NCI-H1436 (cell line): Measurements from ENCODE around the gene SEPSECS.
"Not testable (repeated sequence)": the region's sequence is repeated elsewhere in the genome, so short reads cannot be mapped to it uniquely, and the experiment has no call there.

Experiments
- DNase-seq: peaks from one replicate; lab custom pipeline; 2025; lab: John Stamatoyannopoulos, UW

The SEPSECS gene

GRCh38 chr4:25109511-25109910, 50.7 kb downstream of the SEPSECS start:
- DNase-seq, result no peak

- no peak for DNase-seq
These were observed 51.7 kb downstream of the SEPSECS start for GRCh38 chr4:25108556-25108955.

GRCh38 chr4:25107827-25108516, 52.3 kb downstream of the SEPSECS start:
- no peak for DNase-seq

- no peak for DNase-seq
These were observed 53.7 kb downstream of the SEPSECS start for GRCh38 chr4:25106363-25107151.

- DNase-seq, result no peak
These were observed 55.7 kb downstream of the SEPSECS start for GRCh38 chr4:25104591-25104990.

- DNase-seq, result no peak
These were observed 56.8 kb downstream of the SEPSECS start for GRCh38 chr4:25103418-25103817.

GRCh38 chr4:25101836-25102235, 58.4 kb downstream of the SEPSECS start:
- no peak for DNase-seq

GRCh38 chr4:25100710-25101109, 59.5 kb downstream of the SEPSECS start:
- no peak for DNase-seq

GRCh38 chr4:25100021-25100555, 60.2 kb downstream of the SEPSECS start:
- DNase-seq, result no peak

- no peak for DNase-seq
These were observed 61.0 kb downstream of the SEPSECS start for GRCh38 chr4:25098964-25099891.

- DNase-seq, result no peak
These were observed 63.2 kb downstream of the SEPSECS start for GRCh38 chr4:25096981-25097443.

- no peak for DNase-seq
These were observed 63.8 kb downstream of the SEPSECS start for GRCh38 chr4:25096251-25096980.

GRCh38 chr4:25095837-25096236, 64.4 kb downstream of the SEPSECS start:
- DNase-seq, result no peak

GRCh38 chr4:25092139-25092538, 68.1 kb downstream of the SEPSECS start:
- no peak for DNase-seq

- DNase-seq, result no peak
These were observed 69.7 kb downstream of the SEPSECS start for GRCh38 chr4:25090516-25090915.

- DNase-seq, result no peak
These were observed 71.0 kb downstream of the SEPSECS start for GRCh38 chr4:25089051-25089763.

GRCh38 chr4:25088093-25088952, 71.9 kb downstream of the SEPSECS start:
- no peak for DNase-seq

GRCh38 chr4:25085671-25086070, 74.6 kb downstream of the SEPSECS start:
- DNase-seq, result no peak

- DNase-seq, result not testable (repeated sequence)
These were observed 76.8 kb downstream of the SEPSECS start for GRCh38 chr4:25083441-25083840.
